ENCODE measurements around the gene ADH6.

The ADH6 gene

GRCh38 chr4:99207069-99207743 lies 11.8 kb downstream of the ADH6 start:
- Histone ChIP-seq H3K9me3 (ENCODE audit: control insufficient read depth, insufficient read depth, low read length) (no peaks in the 10 kb centered on the region), H3K36me3 (ENCODE audit: control insufficient read depth, low read length) (no peaks in the 10 kb centered on the region), H3K27ac (ENCODE audit: low read depth, low read length) (no peak overlapping the region), H3F3A (ENCODE audit: control insufficient read depth, insufficient read depth) (no peaks in the 10 kb centered on the region), H3K9me2 (replicated peaks; ENCODE audit: control insufficient read depth, low read length) (no peaks in the 10 kb centered on the region), H4K20me1 (ENCODE audit: control insufficient read depth, insufficient read depth, low read depth, low read length) (no peaks in the 10 kb centered on the region), H3K4me2 (ENCODE audit: low read length) (no peak overlapping the region), H3K4me1 (ENCODE audit: control insufficient read depth, low read length) (no peaks in the 10 kb centered on the region), H3K27me3 (ENCODE audit: control insufficient read depth, low read length) (no peaks in the 10 kb centered on the region), H3K4me3 (ENCODE audit: low read length) (no peak overlapping the region), H3K79me2 (ENCODE audit: control insufficient read depth, low read length) (no peaks in the 10 kb centered on the region)
- TF ChIP-seq CTCF (IDR thresholded peaks at IDR 0.05; ENCODE audit: low read depth, low read length, poor library complexity, severe bottlenecking), result no peak
- TF ChIP-seq EZH2phosphoT487 (IDR thresholded peaks at IDR 0.05; ENCODE audit: borderline replicate concordance, low read length), result no peak

GRCh38 chr4:99205153-99205979 lies 13.7 kb downstream of the ADH6 start:
- TF ChIP-seq EZH2phosphoT487 (IDR thresholded peaks at IDR 0.05; ENCODE audit: borderline replicate concordance, low read length) (no peak), CTCF (IDR thresholded peaks at IDR 0.05; ENCODE audit: low read depth, low read length, poor library complexity, severe bottlenecking) (no peak)
- no peaks in the 10 kb centered on the region for H3F3A ChIP-seq (ENCODE audit: control insufficient read depth, insufficient read depth)
- H4K20me1 ChIP-seq (ENCODE audit: control insufficient read depth, insufficient read depth, low read depth, low read length), result no peaks in the 10 kb centered on the region
- H3K27ac ChIP-seq (ENCODE audit: low read depth, low read length), result no peak overlapping the region
- H3K36me3 ChIP-seq (ENCODE audit: control insufficient read depth, low read length), result no peaks in the 10 kb centered on the region
- no peaks in the 10 kb centered on the region for H3K4me1 ChIP-seq (ENCODE audit: control insufficient read depth, low read length)
- no peak overlapping the region for H3K4me3 ChIP-seq (ENCODE audit: low read length)
- no peak overlapping the region for H3K4me2 ChIP-seq (ENCODE audit: low read length)
- no peaks in the 10 kb centered on the region for H3K79me2 ChIP-seq (ENCODE audit: control insufficient read depth, low read length)
- H3K27me3 ChIP-seq (ENCODE audit: control insufficient read depth, low read length), result no peaks in the 10 kb centered on the region
- no peaks in the 10 kb centered on the region for H3K9me3 ChIP-seq (ENCODE audit: control insufficient read depth, insufficient read depth, low read length)
- no peaks in the 10 kb centered on the region for H3K9me2 ChIP-seq (replicated peaks; ENCODE audit: control insufficient read depth, low read length)

- H4K20me1 ChIP-seq (ENCODE audit: control insufficient read depth, insufficient read depth, low read depth, low read length), result no peaks in the 10 kb centered on the region
- H3K9me2 ChIP-seq (replicated peaks; ENCODE audit: control insufficient read depth, low read length), result no peaks in the 10 kb centered on the region
- H3K4me3 ChIP-seq (ENCODE audit: low read length), result no peak overlapping the region
- no peaks in the 10 kb centered on the region for H3K27me3 ChIP-seq (ENCODE audit: control insufficient read depth, low read length)
- H3K36me3 ChIP-seq (ENCODE audit: control insufficient read depth, low read length), result no peaks in the 10 kb centered on the region
- no peak for TF ChIP-seq EZH2phosphoT487 (IDR thresholded peaks at IDR 0.05; ENCODE audit: borderline replicate concordance, low read length)
- no peak for TF ChIP-seq CTCF (IDR thresholded peaks at IDR 0.05; ENCODE audit: low read depth, low read length, poor library complexity, severe bottlenecking)
- no peaks in the 10 kb centered on the region for H3K4me1 ChIP-seq (ENCODE audit: control insufficient read depth, low read length)
- no peaks in the 10 kb centered on the region for H3K79me2 ChIP-seq (ENCODE audit: control insufficient read depth, low read length)
- no peaks in the 10 kb centered on the region for H3F3A ChIP-seq (ENCODE audit: control insufficient read depth, insufficient read depth)
- no peaks in the 10 kb centered on the region for H3K9me3 ChIP-seq (ENCODE audit: control insufficient read depth, insufficient read depth, low read length)
- no peak overlapping the region for H3K27ac ChIP-seq (ENCODE audit: low read depth, low read length)
- no peak overlapping the region for H3K4me2 ChIP-seq (ENCODE audit: low read length)
Observed at GRCh38 chr4:99202536-99202935, 16.5 kb downstream of the ADH6 start.

All from DOHH2 (cell line).